ENCODE measurements around the gene FASTK.
"Not testable (repeated sequence)": the region's sequence is repeated elsewhere in the genome, so short reads cannot be mapped to it uniquely, and the experiment has no call there.

The FASTK gene

DNA sequence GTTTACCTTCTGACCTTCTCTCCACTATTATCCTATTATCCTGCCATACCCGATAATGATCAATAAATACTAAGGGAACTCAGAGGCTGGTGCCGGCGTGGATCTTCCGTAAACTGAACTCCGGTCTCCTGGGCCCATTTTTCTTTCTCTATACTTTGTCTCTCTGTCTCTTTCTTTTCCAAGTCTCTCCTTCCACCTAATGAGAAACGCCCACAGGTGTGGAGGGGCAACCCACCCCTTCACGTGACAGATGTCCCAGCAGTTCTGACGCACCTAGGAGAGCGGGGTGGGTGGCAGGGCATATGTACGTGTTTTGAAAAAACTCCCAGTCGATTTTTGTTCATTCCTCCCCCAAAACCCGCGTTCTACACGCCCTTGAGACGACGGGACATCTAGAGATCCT lies 52.9 kb downstream of the FASTK start:
- DNase-seq (ENCODE audit: low spot score in 2 of 2); H3K9me3 ChIP-seq; in situ Hi-C loops (cut with MboI; ENCODE audit: low sequenced_read_pairs); H3K27me3 ChIP-seq (ENCODE audit: low read depth); H3K36me3 ChIP-seq (replicated peaks): not testable (repeated sequence)
- H3K4me3 ChIP-seq: peak overlapping the region; percentile 96
- H3K4me1 ChIP-seq: peaks cover 20% of the 10 kb centered on the region

DNA sequence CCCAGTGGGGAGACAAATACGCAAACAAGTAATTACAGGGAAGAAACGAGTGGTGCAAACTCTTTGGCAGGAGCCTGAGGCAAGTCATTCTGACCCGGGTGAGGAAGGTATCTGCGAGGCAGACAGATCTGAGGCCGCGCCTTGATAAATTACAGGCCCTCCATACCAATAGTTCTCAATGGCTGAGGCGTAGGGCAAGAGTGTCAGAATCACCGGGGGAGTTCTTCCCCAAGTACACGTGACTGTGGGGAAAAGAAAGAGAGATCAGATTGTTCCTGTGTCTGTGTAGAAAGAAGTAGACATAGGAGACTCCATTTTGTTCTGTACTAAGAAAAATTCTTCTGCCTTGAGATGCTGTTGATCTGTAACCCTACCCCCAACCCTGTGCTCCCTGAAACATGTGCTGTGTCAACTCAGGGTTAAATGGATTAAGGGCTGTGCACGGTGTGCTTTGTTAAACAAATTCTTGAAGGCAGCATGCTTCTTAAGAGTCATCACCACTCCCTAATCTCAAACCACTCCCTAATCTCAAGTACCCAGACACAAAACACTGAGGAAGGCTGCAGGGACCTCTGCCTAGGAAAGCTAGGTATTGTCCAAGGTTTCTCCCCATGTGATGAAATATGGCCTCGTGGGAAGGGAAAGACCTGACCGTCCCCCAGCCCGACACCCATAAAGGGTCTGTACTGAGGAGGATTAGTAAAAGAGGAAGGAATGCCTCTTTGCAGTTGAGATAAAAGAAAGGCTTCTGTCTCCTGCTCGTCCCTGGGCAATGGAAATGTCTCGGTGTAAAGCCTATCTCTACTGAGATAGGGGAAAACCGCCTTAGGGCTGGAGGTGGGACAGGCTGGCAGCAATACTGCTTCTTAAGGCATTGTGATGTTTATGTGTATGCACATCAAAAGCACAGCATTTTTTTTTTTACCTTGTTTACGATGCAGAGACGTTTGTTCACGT lies 53.6 kb downstream of the FASTK start:
- H3K4me1 ChIP-seq: peaks cover 20% of the 10 kb centered on the region
- H3K36me3 ChIP-seq (replicated peaks); H3K27me3 ChIP-seq (ENCODE audit: low read depth); H3K9me3 ChIP-seq; in situ Hi-C loops (cut with MboI; ENCODE audit: low sequenced_read_pairs): not testable (repeated sequence)
- peak overlapping the region; percentile 96 for H3K4me3 ChIP-seq
- DNase-seq (ENCODE audit: low spot score in 2 of 2): peak; percentile 77 to 93
